ENCODE results near the gene GCSH.

GRCh38 chr16:81061871-81062608 lies 34.2 kb downstream of the GCSH start:
- TF ChIP-seq CTCF (IDR thresholded peaks at IDR 0.05; ENCODE audit: insufficient read depth, low read depth, low read length) (no peak), EZH2 (IDR thresholded peaks at IDR 0.05; ENCODE audit: insufficient read depth, low read length) (no peak)
